Measurements from ENCODE around the gene TNK2. TPM values are rescaled to one million over a fixed set of nuclear protein-coding genes. Genes with fewer than 3 reads are reported as not detected.
"Not testable (repeated sequence)": the region's sequence is repeated elsewhere in the genome, so short reads cannot be mapped to it uniquely, and the experiment has no call there.

Gene TNK2
- total RNA-seq, 2 donors from 2014 or later = 55.1 to 78.1 TPM

DNA sequence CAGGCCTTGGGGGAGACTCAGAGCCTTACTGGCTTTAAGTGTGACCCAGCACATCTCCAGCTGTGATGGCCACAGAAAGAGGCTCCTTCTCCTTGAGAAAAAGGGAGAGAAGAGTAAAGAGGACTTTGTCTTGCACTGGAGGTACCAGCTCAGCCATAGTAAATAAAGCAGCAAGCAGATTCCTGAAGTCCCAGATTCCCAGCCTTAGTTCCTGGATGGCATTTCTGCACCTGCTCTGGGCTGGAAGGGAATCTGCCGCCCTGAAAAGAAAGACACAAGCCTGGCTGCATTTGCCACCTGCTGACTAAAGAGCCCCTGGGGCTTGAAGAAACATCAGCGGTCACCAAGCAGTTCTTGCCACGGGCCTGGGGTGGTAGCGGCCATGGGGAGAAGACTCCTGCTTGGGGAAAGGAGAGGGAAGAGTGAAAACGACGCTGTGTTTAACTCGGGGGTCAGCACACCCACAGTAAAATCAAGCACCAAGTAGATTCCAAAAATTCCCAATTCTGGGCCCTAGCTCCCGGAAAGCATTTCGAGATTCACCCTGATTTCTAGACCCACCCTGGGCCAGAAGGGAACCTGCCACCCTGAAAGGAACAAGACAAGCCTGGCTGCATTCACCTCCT lies 24.2 kb upstream of the TNK2 start:
- ATAC-seq = no peak
- no peaks in the 10 kb centered on the region for H3K9me3 Mint-ChIP-seq
- no peak overlapping the region for H3K27ac Mint-ChIP-seq

DNA sequence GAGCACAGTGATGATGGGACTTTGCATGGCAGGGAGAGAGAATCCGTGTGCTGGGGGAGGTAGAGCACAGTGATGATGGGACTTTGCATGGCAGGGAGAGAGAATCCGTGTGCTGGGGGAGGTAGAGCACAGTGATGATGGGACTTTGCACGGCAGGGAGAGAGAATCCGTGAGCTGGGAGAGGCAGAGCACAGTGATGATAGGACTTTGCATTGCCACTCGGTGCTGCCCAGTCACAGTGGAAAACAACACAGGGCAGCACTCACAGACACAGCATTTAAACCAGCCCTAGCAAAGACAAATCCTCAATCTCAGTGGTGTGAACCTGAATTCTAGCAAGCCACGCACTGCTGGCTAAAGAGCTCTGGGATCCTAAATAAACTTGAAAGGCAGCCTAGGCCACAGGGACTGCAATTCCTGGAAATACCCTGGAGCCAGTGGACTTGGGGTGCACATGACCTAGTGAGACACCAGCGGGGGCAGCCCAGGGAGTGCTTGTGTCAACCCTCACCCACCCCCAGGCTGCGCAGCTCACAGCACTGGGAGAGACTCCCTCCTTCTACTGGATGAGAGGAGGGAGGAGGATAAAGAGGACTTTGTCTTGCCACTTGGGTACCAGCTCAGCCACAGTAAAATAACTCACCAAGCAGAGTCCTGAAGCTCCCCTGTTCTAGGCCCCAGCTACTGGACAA lies 23.4 kb upstream of the TNK2 start:
- Mint-ChIP-seq H3K27ac (no peak overlapping the region), H3K36me3 (no peaks in the 10 kb centered on the region), H3K9me3 (no peaks in the 10 kb centered on the region)
- DNase-seq (ENCODE audit: low spot score in 2 of 2) (no peak), ATAC-seq (no peak)

More for the DNA sequence above, 24.2 kb upstream of the TNK2 start:
- H3K36me3 Mint-ChIP-seq = no peaks in the 10 kb centered on the region
- DNase-seq (ENCODE audit: low spot score in 2 of 2) = no peak

DNA sequence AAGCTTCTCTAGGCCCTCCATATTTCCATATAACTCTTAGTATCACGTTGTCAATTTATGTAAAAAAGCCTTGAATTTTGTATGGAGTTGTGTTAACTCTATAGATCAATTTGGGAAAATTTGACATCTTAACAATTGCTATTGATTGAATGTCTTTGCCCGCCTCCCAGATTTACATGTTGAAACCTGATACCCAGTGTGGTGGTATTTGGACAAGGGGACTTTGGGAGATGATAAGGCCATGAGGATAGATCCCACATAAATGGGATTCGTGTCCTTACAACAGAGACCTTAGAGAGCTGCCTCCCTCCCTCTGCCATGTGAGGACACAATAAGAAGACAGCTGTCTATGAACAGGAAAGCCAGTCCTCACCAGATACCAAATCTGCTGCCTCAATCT lies 21.1 kb upstream of the TNK2 start:
- no peaks in the 10 kb centered on the region for H3K9me3 Mint-ChIP-seq
- no peak for ATAC-seq
- DNase-seq (ENCODE audit: low spot score in 2 of 2) = no peak
- no peaks in the 10 kb centered on the region for H3K36me3 Mint-ChIP-seq
- H3K27ac Mint-ChIP-seq = no peak overlapping the region

- DNase-seq (ENCODE audit: low spot score in 2 of 2) (peak in 1 of 2 donors; percentile 18), ATAC-seq (no peak)
- Mint-ChIP-seq H3K36me3 (no peaks in the 10 kb centered on the region), H3K9me3 (no peaks in the 10 kb centered on the region), H3K27ac (no peak overlapping the region)
Measured at GRCh38 chr3:195921334-195921791, 13.0 kb upstream of the TNK2 start.

GRCh38 chr3:195918176-195918575 lies 9.8 kb upstream of the TNK2 start:
- no peaks in the 10 kb centered on the region for H3K9me3 Mint-ChIP-seq
- ATAC-seq (no peak), DNase-seq (ENCODE audit: low spot score in 2 of 2) (peak in 1 of 2 donors; percentile 9)
- no peaks in the 10 kb centered on the region for H3K36me3 Mint-ChIP-seq
- no peak overlapping the region for H3K27ac Mint-ChIP-seq

GRCh38 chr3:195916991-195917390 lies 8.6 kb upstream of the TNK2 start:
- no peak for ATAC-seq
- Mint-ChIP-seq H3K9me3 (no peaks in the 10 kb centered on the region), H3K36me3 (no peaks in the 10 kb centered on the region), H3K27ac (no peak overlapping the region)
- peak in 1 of 2 donors; percentile 31 for DNase-seq (ENCODE audit: low spot score in 2 of 2)

DNA sequence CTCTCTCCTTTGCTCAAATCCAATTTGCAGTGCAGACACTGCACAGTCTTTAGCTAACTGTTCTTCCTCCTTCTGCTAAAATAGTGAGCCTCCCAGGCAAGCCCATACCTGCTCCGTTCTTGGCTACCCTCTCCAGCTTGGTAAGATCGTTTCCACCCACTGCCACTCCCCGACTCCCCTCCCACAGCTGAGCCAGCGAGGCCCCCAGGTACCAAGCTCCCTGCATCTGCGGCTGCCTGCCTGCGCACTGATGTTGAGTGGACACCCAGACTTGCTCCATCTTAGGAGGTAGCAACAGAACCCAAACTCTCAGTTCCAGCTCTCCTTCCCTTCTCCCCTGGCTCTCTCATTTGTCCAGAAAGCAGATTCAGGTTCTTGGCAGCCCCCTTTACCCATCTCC lies 7.9 kb upstream of the TNK2 start:
- H3K9me3 Mint-ChIP-seq = no peaks in the 10 kb centered on the region
- no peak overlapping the region for H3K27ac Mint-ChIP-seq
- no peak for ATAC-seq
- peak in 1 of 2 donors; percentile 21 for DNase-seq (ENCODE audit: low spot score in 2 of 2)
- no peaks in the 10 kb centered on the region for H3K36me3 Mint-ChIP-seq

DNA sequence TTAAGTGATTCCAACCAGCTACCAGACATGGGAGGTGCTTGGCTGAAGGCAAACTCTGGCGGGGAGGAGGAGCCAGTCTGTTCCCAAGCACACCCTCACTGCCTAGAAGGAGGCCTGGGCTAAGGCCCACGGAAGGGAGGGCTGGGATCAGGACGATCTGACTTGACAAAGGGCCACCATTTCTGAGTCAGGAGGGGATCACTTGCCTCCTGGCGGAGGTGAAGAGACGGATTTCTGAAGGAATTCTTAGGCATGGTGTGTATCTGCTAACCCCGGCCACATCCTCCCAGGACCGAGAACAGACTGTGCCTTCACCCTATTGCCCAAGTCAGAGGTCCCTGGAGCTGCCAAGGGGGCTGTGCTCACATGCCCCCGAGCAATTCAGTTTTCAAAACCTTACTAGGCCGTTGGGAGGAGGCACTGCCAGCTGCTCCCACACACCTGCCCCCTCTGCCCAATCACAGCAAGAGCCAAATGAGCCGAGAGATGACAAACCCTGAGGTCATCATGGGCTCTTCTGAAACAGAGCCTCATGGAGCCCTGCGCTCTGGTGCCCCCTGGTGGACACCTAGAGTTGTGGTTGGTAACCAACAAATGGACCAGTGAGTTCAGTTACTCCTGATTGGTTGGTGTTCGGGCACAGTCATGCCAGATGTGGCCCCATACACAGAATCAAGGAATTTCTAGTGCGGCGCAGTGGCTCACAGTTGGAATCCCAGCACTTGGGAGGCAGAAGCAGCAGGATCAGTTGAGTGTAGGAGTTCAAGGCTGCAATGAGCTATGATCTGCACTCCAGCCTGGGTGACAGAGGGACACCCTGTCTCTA lies 6.5 kb upstream of the TNK2 start:
- Mint-ChIP-seq H3K36me3 (no peaks in the 10 kb centered on the region), H3K27ac (peak overlapping the region; percentile 63 to 86), H3K9me3 (no peaks in the 10 kb centered on the region)
- peak; percentile 99 to 100 for ATAC-seq
- DNase-seq (ENCODE audit: low spot score in 2 of 2) = peak; percentile 94 to 97

GRCh38 chr3:195914146-195914545 lies 5.8 kb upstream of the TNK2 start:
- H3K27ac Mint-ChIP-seq = peak overlapping the region; percentile 63 to 77
- DNase-seq (ENCODE audit: low spot score in 2 of 2); ATAC-seq; H3K36me3 Mint-ChIP-seq; H3K9me3 Mint-ChIP-seq: not testable (repeated sequence)

DNA sequence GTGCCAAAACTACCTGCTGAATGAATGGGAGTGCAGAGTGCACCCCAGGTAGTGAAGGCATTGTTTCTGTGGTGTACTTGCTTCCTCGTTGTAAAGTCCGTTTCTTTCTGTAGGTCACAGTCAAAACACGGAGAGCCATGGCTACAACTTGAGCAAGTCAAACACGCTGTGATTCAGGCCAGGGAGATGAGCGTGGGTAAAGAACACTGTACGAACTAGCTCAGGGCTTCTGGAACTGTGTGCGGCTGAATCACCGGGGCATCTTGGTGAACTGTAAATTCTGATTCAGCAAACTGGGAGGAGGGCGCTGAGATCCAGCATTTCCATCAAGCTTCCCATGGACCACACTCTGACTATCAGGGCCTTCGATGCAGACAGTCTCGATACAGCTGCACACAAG lies 5.0 kb upstream of the TNK2 start:
- peak in 1 of 2 donors; percentile 21 for DNase-seq (ENCODE audit: low spot score in 2 of 2)
- Mint-ChIP-seq H3K36me3 (no peaks in the 10 kb centered on the region), H3K9me3 (no peaks in the 10 kb centered on the region), H3K27ac (no peak overlapping the region)
- ATAC-seq = no peak

DNA sequence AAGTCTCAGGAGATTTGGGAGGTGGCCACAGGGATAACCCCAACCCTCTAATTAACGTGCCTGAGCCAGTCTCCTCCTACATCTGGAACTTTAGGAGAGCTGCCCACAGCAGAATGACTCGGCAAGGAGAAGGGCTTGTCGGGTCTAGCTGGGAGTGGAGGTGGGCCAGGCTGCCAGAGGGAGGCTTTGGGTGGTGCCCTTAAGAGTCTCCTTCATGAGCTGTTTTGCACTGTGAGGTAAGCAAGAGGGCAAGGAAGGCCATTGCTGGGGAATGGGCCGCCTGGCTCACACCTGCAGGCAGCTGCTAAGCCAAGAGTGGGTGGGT lies 3.6 kb upstream of the TNK2 start:
- Mint-ChIP-seq H3K27ac (no peak overlapping the region), H3K9me3 (no peaks in the 10 kb centered on the region), H3K36me3 (no peaks in the 10 kb centered on the region)
- ATAC-seq (no peak), DNase-seq (ENCODE audit: low spot score in 2 of 2) (no peak)

DNA sequence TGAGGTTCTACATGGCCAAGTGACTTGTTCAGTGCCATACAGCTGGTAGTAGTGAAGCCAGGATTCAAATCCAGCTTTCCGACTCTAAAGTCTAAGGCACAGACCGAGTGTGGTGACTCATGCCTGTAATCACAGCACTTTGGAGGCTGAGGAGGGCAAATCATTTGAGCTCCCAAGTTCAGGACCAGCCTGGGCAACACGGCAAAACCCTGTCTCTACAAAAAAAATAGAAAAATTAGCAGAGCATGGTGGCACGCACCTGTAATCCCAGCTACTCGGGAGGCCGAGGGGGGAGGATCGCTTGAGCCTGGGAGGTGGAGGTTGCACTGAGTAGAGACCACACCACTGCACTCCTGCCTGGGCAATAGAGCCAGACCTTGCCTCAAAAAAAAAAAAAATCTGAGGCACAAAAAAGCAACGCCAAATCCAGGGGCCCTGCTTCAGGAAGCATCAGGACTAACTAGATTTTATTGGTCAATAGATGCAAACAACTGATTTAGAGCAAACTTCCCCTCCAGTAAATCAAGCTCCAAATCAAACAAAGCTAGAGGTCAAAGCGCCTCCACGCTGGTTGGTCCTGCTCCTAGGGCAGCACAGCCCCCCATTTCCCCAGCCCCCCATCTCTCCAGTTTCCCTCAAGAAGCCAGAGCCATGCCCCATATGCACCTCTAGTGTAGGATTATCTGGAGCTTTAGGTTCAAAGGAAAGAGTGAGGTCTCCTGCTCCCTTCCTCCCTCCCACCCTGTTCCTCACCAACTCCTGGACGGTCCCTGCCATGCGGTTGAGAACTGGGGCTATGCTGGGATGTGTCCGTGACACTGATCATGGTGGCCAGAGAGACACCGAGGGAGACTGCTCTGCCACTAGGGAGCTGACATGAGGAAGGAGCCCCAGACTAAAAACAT lies 2.9 kb upstream of the TNK2 start:
- no peaks in the 10 kb centered on the region for H3K9me3 Mint-ChIP-seq
- ATAC-seq (no peak), DNase-seq (ENCODE audit: low spot score in 2 of 2) (no peak)
- peaks cover 0 to 4% of the 10 kb centered on the region in 2 donors for H3K36me3 Mint-ChIP-seq
- H3K27ac Mint-ChIP-seq = no peak overlapping the region

GRCh38 chr3:195910499-195910845 lies 2.1 kb upstream of the TNK2 start:
- Mint-ChIP-seq H3K36me3 (peaks cover 0 to 9% of the 10 kb centered on the region in 2 donors), H3K9me3 (no peaks in the 10 kb centered on the region), H3K27ac (no peak overlapping the region)
- DNase-seq (ENCODE audit: low spot score in 2 of 2) = no peak
- no peak for ATAC-seq

GRCh38 chr3:195909644-195910498 lies 1.5 kb upstream of the TNK2 start:
- Mint-ChIP-seq H3K27ac (no peak overlapping the region), H3K36me3 (peaks cover 0 to 9% of the 10 kb centered on the region in 2 donors), H3K9me3 (no peaks in the 10 kb centered on the region)
- ATAC-seq = peak; percentile 61 to 74
- DNase-seq (ENCODE audit: low spot score in 2 of 2) = peak; percentile 85 to 87

- peaks cover 0 to 9% of the 10 kb centered on the region in 2 donors for H3K36me3 Mint-ChIP-seq
- peak overlapping the region; percentile 55 to 91 for H3K27ac Mint-ChIP-seq
- ATAC-seq (peak; percentile 8 to 14), DNase-seq (ENCODE audit: low spot score in 2 of 2) (peak in 1 of 2 donors; percentile 50)
- no peaks in the 10 kb centered on the region for H3K9me3 Mint-ChIP-seq
Measured at GRCh38 chr3:195908694-195909581, 587 bp upstream of the TNK2 start.
